EH (cell line): ENCODE data around the gene SLC39A7.

Experiments
- DNase-seq: peaks from one replicate; pipeline ENCODE4 v3.0.0-alpha.2; 2015; ENCODE audit warnings: low read depth

SLC39A7 gene

GRCh38 chr6:33190504-33191107 lies 10.1 kb upstream of the SLC39A7 start:
- DNase-seq = no peak

DNA sequence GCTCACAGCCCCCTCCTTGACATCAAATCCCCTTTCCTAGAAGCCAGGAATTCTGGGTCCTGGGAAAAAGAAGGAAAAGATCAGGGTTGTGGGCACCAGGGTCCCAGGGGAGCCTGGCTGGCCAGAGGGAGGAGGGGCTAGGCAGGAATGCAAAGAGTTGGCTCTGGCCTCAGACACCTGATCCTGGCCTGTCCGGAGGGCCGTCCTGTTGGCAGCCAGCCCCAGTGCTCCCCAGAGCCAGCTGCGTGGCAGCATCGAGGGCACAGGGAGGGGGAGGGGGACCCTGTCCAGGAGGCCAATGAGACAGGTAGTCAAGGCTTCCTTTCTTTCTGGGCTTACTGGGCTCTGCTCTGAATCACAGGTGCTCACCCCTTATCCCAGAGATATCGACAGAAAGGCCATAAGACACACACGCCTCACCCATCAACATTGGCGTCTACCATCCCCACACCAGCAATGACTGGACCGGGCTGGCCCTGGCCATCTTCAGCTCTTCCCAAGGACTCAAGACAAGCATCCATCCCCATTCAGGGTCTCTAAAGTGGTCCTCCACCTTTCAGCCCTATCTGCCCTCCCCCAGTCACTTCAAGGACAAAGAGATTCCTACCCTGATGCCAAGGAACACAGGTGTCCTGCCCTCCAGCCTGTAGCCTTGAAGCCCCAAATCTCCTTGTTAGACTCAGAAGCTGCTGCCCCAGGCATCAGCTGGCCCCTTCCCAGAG lies 9.1 kb upstream of the SLC39A7 start:
- no peak for DNase-seq

DNA sequence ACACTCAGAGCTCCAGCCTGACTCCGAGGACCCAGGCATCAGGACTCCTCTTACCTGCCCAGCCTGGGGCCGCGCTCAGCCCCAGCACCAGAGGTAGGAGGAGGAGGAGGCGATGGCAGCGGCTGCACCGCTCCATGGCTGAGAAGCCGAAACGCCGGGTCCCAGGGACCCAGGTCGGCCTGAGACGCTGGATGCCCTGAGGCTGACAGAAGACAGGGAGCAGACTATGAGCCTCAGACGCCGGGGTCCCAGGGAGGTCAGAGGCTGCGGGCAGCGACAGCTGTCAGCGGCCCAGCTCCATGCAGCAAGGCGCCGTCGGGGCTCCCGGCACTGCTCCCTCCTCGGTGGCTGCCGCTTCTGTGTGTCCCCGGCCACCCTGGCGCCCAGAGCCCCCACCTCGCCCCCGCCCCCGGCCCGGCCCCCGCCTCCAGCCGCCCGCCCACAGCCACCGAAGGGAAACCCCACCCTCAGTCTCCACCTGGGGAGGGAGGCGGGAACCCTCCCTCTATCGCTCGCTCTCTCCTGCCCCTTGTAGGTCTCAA lies 8.5 kb upstream of the SLC39A7 start, which contains the start of gene COL11A2:
COL11A2 (minus strand) TSS at position 363 of the 542 bp plus-strand sequence; CDS start at position 136, 227 bp downstream.
- no peak for DNase-seq

DNA sequence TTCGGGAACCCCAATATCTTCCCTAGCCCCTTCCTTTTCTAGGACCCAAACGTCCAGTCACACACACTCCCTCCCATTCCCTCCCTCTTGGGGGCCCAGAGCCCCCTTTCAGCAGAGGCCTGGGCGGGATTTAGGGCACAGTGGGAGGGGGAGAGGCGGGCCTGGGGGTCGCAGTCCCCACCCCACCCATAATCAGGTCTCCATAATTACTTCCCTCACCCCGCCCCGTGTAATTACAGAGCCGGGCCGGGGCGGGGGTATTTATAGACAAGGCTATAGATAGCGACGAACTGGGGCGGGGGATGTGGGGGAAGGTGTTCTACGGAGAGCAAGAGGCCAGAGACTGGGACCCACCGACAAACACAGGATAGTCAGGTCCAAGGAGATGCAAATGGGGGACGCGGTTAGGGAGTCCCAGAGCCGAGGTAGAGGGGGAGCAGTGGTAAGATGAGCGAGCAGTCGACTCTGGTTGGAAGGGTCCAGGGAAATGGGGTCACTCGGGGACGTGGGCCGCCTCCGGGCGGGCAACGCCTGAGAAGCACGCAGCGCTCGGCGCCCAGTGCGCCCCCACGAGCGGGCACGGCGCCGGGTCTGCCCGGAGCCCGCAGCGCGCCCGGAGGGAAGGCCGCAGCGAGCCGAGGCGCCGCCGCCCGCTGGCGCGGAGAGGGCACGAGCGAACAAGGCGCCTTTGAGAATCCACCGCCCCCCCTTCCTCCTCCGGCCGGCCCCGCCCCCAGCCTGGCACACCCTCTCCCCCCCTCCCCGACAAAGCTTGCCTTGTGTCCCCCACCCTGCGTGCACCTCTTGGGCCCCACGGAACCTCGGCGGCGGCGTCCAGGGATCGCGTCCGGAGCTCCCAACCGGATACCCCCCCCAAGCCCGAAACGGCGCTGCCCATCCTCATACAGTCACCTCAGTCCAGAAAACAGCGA lies 7.7 kb upstream of the SLC39A7 start:
- DNase-seq = no peak

DNA sequence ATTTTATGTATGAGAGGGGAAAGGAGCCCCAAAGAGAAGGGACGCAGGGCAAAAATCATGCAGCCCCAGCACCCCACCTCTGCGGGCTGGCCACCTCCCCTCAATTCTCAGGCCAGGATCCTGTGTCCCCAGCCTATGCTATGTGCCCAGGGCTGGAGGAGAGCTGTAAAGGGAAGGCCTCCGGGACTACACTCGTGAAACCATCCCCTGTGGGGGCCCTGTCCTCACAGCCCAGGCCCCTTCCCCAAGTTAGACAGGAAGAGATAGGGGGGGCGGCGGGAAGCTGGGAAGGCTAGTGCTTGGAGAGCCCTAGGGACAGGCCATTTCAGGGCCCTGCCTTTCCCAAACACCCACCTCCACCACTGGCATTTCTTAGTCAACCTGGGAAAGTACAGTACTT lies 7.0 kb upstream of the SLC39A7 start:
- DNase-seq = no peak

DNA sequence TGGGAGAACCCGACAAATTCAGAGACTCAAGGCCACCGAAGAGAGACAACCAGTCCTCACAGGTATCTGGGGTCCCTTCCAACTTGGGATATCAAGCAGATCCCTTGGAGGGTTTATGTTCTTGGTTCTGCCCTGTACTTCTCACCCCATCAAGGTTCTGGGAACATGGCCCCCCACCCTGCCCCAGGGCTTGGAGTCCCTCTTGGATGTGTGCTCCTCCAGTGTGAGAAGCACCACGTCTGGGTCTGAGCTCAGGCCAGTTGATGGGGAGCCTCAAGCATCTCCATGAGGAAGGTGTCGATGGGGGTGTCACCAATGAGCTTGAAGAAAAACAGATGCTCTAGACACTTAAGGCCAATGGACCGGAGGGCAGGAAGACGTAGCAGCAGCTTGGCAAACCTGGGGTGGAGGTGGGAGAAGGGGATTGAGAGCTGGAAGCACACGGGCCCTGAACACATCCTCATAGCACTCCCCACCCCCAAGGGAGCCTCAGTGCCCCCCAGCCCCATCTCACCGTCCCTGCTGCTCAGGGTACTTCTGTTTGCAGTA lies 6.2 kb upstream of the SLC39A7 start:
- no peak for DNase-seq

- no peak for DNase-seq
Measured at GRCh38 chr6:33195304-33196165, 5.1 kb upstream of the SLC39A7 start.

DNA sequence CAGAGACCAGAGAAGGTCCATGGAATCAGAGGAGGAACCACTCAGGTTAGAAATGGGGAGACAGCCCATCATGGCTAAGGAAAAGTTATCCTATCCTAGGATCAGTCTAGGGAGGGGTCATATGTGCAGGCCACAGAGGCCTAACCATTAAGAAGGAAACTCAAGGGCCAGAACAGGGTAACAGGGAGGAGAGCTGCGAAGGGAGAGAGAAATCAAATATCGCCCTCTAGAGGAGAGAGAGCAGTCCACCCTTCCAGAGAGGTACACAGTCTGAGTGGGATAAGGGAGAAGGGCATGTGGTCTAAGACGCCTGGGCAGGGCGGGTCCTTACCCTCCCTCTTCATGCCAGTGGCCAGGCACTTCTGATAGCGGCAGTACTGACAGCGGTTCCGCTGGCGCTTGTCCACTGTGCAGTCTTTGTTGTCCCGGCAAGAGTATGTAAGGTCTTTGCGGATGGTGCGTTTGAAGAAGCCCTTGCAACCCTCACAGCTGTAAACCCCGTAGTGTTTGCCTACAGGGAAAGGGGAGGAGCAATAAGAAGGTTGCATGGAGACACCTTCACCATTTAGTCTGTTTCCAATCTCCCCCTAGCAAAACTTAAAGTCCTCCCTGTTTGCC lies 3.1 kb upstream of the SLC39A7 start:
- DNase-seq = peak; percentile 73

DNA sequence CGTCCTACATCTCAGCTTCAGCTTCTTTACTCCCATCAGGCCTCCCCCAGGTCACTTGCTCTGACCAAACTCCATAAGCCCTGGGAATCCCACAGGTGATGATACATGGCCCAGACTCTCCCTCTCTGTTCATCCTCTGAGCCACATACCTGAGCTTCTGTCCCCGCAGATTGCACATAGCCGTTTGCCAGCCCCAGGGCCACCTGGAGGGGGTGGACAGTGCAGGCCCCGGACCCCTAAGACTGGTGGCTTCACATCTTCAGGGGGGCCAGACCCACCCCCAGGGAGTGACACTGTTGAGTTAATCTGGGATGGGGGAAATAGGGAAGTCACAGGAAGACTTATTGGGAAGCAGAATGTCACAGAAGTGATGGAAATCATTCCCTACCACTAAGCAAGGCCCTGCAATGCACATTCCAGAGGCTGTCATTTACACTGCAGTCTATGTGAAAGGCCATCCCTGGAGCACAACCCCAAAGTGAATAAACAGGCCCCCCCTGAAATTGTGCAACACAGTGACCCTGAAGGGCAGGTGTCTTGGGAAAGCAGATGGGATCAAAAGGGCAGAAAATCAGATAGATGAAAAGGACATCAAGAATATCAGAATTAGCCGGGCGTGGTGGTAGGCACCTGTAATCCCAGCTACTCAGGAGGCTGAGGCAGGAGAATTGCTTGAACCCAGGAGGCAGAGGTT lies 2.4 kb upstream of the SLC39A7 start:
- no peak for DNase-seq

DNA sequence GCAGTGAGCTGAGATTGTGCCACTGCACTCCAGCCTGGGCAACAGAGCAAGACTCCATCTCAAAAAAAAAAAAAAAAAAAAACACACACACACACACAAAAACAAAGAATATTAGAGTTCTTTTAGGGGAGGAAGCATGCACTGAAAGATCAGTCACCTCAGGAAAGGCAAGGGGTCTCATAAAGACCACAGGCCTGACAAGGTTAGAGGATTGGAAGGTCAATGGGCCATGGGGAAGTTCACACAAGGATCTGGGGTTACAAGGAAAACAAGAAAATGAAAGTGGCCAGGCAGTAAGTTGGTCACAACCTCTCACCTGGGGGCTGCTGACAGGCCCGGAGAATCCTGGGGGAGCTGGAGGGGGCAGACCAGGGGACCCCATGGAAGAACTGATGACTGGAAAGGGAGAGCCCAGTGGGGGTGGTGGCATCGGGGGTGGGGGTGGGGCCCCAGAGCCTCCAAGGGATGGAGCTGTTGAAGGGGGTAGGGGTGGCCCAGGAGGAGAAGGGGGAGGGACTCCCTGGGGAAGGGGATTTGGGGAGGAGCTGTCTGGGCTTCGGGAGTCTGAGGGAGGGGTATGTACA lies 1.7 kb upstream of the SLC39A7 start:
- DNase-seq = no peak

DNA sequence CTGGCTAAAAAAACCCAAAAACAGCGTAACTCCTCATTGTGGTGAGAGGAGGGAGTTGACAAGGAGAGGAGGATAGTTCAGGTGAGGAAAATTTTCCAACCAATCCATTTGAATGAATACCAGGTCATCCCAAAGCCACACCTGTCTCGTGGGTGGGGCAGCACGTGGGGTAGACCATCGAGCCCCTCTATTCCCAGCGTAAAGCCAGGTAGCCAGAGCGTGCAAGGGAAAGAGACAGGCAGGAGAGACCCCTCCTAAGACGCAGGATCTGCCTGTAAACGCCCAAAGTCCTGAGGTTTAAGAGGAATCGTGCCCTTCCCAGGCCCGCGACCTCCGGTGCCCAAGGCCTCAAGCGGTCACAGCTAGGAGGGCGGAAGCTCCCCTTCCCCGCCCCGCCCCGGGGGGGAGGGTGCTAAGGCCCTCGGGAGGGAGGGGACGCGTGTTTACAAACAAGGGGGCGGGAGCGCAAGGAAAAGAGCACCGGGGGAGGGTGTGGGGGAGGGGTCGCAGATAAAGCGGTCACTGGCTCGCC lies 914 bp upstream of the SLC39A7 start:
- peak; percentile 68 for DNase-seq

DNA sequence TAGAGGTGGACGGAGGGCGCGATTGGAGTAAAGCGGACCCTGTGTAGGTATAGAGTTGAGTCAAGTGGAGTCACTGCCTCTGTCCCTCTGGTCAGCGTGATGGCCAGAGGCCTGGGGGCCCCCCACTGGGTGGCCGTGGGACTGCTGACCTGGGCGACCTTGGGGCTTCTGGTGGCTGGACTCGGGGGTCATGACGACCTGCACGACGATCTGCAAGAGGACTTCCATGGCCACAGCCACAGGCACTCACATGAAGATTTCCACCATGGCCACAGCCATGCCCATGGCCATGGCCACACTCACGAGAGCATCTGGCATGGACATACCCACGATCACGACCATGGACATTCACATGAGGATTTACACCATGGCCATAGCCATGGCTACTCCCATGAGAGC lies 479 bp downstream of the SLC39A7 start:
- DNase-seq = no peak

DNA sequence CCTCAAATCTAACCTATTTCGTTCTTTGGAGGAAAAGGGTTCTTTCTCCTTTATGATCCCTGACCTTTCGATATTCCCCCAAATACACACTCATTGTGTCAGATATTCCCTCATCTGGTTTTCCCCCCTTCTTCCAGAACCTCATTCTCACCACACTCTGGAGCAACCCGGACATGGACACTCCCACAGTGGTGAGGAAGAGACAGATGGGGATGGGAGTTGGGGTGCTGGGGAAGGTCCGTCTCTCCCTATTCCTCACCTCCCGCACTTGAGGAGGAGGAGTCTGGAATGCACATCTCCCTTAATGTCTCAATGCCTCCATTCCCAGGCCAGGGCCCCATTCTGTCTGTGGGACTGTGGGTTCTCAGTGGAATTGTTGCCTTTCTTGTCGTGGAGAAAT lies 1.3 kb downstream of the SLC39A7 start:
- DNase-seq = no peak

GRCh38 chr6:33202799-33203198 lies 2.1 kb downstream of the SLC39A7 start:
- DNase-seq = no peak

DNA sequence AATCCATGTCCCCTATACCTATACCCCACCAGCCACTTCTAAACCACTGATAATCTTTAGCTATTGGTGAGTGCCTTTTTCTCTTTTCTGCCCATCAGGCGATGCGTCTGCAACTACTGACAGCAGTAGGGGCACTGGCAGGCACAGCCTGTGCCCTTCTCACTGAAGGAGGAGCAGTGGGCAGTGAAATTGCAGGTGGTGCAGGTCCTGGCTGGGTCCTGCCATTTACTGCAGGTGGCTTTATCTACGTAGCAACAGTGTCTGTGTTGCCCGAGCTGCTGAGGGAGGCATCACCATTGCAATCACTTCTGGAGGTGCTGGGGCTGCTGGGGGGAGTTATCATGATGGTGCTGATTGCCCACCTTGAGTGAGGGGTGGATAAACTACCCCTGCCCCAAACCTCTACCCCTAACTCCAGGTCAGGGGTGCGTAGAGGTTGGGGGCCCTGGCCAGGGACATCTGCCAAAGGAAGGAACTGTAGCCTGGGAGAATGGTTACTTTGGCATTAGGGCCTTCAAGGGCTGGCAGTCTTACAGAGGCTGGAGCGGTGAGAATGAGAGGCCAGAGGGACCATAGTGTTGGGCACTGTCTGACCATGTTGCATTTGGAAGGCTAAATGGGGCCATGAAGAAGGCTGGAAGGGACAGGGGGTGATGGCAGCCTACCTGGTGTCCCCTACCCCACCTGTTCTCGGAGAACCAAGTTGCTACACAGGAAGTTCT lies 2.9 kb downstream of the SLC39A7 start:
- DNase-seq = no peak

DNA sequence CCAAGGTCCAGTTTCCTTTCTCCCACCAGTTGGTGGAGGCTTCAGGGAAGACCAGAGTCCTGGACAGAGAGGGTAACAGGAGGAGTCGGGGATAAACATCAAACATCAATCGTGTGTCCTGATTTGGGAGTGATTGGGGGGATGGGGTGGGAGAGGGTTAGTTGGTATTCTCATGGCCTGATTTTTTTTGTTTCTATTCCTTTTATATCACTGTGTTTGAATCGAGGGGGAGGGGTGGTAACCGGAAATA lies 3.4 kb downstream of the SLC39A7 start:
- DNase-seq = no peak

- DNase-seq = peak; percentile 89
Measured at GRCh38 chr6:33204415-33205190, 3.9 kb downstream of the SLC39A7 start, which contains the start of gene HSD17B8. Gene HSD17B8, plus strand, starts transcription at chr6:33204655. Its CDS starts 14 bp downstream, at chr6:33204669.
